ENCODE data around the gene SHISA7. TPM values are rescaled to one million over a fixed set of nuclear protein-coding genes. Genes with fewer than 3 reads are reported as not detected.

SHISA7 gene
- total RNA-seq, 1 donor from 2014 or later, result not detected

DNA sequence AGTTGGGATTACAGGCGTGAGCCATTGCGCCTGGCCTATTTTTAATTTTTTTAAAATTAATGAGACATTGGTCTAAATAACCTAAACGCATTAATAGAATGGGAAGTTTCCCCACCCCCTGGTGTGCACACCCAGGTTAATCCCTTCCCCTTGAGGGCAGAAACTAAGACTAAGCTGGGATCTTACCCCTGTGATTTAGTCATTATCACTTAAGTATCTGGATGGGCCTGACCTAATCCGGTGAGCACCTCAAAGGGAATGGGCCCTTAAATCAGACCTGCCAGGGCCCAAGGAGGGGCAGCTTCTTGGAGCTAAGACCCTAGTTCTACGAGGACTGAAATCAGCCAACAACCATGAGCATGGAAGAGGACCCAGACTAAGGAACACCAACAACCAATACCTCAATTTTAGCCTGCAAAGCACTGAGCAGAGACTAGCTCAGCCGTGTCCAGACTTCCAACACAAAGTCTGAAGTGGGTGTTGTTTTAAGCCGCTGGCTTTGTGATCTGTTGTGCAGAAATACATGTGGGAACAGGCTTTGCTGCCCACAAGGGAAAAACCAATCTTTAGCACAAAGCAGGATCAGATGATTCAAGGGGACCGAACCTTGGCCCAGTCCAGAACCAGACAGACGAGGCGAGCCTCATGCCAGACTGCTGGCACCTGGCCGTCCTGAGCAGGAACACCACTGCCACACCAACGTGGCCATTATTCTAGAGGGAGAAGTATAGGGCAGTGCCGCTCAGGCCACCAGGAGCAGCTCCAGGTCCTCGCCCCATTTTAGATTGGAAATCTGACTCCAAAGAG, 42.6 kb downstream of the SHISA7 start:
- H3K4me3 Mint-ChIP-seq (ENCODE audit: unreplicated experiment), result no peak overlapping the region
- H3K36me3 Mint-ChIP-seq (ENCODE audit: low read depth, unreplicated experiment), result peaks cover 20% of the 10 kb centered on the region
- no peaks in the 10 kb centered on the region for H3K9me3 Mint-ChIP-seq (ENCODE audit: unreplicated experiment)
- H3K27ac Mint-ChIP-seq (ENCODE audit: unreplicated experiment), result no peak overlapping the region
- no peak for DNase-seq (ENCODE audit: low spot score)
- TF ChIP-seq, protein P1, sequence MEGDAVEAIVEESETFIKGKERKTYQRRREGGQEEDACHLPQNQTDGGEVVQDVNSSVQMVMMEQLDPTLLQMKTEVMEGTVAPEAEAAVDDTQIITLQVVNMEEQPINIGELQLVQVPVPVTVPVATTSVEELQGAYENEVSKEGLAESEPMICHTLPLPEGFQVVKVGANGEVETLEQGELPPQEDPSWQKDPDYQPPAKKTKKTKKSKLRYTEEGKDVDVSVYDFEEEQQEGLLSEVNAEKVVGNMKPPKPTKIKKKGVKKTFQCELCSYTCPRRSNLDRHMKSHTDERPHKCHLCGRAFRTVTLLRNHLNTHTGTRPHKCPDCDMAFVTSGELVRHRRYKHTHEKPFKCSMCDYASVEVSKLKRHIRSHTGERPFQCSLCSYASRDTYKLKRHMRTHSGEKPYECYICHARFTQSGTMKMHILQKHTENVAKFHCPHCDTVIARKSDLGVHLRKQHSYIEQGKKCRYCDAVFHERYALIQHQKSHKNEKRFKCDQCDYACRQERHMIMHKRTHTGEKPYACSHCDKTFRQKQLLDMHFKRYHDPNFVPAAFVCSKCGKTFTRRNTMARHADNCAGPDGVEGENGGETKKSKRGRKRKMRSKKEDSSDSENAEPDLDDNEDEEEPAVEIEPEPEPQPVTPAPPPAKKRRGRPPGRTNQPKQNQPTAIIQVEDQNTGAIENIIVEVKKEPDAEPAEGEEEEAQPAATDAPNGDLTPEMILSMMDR (IDR thresholded peaks at IDR 0.05; ENCODE audit: unreplicated experiment), result no peak
- H3K4me1 Mint-ChIP-seq (ENCODE audit: unreplicated experiment), result peaks cover 1% of the 10 kb centered on the region
- H3K27me3 Mint-ChIP-seq (ENCODE audit: unreplicated experiment), result peaks cover 6% of the 10 kb centered on the region

DNA sequence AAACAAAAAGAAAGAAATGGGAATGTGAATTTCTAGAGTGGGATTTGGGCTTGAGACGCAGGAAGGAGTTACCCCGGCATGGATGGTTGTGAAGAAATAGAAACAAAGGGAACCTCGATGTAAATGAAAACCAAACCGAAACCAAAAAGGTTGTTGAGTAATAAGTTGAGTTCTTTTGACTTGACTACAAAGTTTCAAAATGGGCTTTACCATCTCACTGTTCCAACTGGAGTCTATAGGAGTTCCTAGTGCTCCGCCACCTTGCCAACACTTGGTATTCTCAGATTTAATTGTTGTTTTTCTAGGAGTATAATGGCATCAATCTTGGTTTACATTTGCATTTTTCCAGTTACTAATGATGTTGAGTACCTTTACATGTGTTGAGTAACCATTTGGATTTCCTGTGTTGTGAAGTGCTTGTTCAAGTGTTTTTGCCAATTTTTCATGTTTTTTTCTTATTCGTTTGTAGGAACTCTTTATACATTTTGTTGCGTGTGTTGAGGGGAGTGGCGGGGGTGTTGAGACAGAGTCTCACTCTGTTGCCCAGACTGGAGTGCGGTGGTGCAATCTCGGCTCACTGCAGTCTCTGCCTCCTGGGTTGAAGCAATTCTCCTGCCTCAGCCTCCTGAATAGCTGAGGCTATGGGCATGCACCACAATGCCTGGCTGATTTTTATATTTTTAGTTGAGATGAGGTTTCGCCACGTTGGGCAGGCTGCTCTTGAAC, 44.7 kb downstream of the SHISA7 start:
- H3K36me3 Mint-ChIP-seq (ENCODE audit: low read depth, unreplicated experiment), result peaks cover 19% of the 10 kb centered on the region
- H3K4me3 Mint-ChIP-seq (ENCODE audit: unreplicated experiment), result no peak overlapping the region
- DNase-seq (ENCODE audit: low spot score), result no peak
- no peak overlapping the region for H3K27ac Mint-ChIP-seq (ENCODE audit: unreplicated experiment)
- no peaks in the 10 kb centered on the region for H3K4me1 Mint-ChIP-seq (ENCODE audit: unreplicated experiment)
- peaks cover 6% of the 10 kb centered on the region for H3K27me3 Mint-ChIP-seq (ENCODE audit: unreplicated experiment)
- H3K9me3 Mint-ChIP-seq (ENCODE audit: unreplicated experiment), result no peaks in the 10 kb centered on the region
- TF ChIP-seq, protein P1 (IDR thresholded peaks at IDR 0.05; ENCODE audit: unreplicated experiment), result no peak

DNA sequence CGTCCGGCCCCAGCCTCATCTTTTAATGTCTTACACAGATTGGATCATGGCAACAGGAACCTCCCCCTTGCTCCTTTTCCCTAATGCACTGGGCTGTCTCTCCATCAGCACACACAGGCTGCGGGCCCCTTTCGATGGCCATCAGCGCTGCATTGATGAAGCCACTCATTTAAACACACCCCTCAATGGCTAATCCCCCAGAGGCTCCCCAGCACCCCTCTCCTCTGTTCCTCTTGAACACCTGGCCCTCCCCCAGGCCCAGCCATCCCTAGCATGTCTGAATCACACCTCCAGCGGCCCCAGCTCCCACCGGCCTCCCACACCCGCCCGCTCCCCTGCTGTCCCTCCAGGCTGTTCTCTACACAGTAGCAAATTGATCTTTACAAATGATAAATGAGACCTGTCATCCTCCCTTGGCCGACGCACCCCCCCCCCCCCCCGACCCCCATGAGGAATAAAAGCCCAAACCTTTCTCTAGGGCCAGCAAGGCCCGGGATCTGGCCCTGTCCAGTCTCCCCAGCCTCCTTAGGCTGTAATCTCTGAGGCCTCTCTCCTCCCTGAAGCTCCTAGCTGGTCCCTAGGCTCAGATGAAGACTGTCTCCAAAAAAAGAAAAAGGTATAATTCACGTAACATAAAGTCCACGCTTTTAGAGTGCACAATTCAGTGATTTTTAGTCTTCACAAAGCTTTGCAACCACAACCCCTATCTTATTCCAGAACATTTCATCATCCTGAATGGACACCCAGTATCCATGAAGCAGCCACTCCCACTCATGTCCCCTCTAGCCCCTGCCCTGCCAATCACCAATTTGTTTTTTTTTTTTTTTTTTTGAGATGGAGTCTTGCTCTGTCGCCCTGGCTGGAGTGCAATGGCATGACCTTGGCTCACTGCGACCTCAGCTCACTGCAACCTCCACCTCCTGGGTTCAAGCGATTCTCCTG, 50.0 kb downstream of the SHISA7 start:
- H3K4me1 Mint-ChIP-seq (ENCODE audit: unreplicated experiment), result peaks cover 5% of the 10 kb centered on the region
- H3K4me3 Mint-ChIP-seq (ENCODE audit: unreplicated experiment), result peak overlapping the region; percentile 7

DNA sequence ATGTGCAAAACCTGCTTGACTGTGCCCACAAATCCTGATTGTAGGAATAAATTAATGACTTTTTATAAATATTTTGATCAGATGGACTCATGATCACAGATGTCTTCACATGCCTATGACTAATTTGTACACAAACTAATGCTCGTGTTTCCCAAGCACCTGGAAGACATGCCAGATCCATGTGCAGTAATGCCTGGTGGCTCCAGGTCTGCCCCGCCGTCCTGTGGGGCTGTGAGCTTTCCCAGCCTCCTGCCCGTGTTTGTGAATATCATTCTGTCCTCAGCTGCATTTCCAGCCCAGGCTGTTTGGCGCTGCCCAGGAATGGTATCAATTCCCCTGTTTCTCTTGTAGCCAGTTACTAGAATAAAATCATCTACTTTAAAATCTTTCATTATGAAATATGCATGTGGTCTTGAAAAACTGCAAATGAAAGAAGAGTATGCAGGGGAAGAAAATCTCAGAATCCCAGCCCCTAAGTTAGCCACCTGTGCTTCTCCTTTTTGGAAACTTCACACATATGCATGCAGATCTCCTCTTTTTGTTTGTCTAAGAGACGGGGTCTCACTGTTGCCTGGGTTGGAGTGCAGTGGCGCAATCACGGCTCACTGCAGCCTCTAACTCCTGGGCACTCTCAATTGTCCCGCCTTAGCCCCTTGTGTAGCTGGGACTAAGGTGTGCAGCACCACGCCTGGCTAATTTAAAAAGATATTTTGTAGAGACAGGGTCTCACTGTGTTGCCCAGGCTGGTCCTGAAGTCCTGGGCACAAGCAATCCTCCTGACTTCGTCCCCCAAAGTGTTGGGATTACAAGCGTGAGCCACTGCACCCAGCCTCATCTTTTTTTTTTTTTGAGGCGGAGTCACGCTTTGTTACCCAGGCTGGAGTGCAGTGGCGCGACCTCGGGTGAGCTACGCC, 51.1 kb downstream of the SHISA7 start:
- Mint-ChIP-seq H3K27me3 (ENCODE audit: unreplicated experiment) (peaks cover 14% of the 10 kb centered on the region), H3K4me3 (ENCODE audit: unreplicated experiment) (no peak overlapping the region), H3K9me3 (ENCODE audit: unreplicated experiment) (no peaks in the 10 kb centered on the region), H3K27ac (ENCODE audit: unreplicated experiment) (no peak overlapping the region), H3K4me1 (ENCODE audit: unreplicated experiment) (peaks cover 7% of the 10 kb centered on the region), H3K36me3 (ENCODE audit: low read depth, unreplicated experiment) (peaks cover 10% of the 10 kb centered on the region)
- DNase-seq (ENCODE audit: low spot score), result no peak
- TF ChIP-seq, protein P1 (IDR thresholded peaks at IDR 0.05; ENCODE audit: unreplicated experiment), result no peak

More for the DNA sequence above, 50.0 kb downstream of the SHISA7 start:
- no peak for DNase-seq (ENCODE audit: low spot score)
- H3K9me3 Mint-ChIP-seq (ENCODE audit: unreplicated experiment), result no peaks in the 10 kb centered on the region
- peaks cover 10% of the 10 kb centered on the region for H3K36me3 Mint-ChIP-seq (ENCODE audit: low read depth, unreplicated experiment)
- peak overlapping the region; percentile 13 for H3K27ac Mint-ChIP-seq (ENCODE audit: unreplicated experiment)
- H3K27me3 Mint-ChIP-seq (ENCODE audit: unreplicated experiment), result peaks cover 8% of the 10 kb centered on the region
- TF ChIP-seq, protein P1 (IDR thresholded peaks at IDR 0.05; ENCODE audit: unreplicated experiment), result no peak
